Neural progenitor cell (in vitro differentiated cells): Measurements from ENCODE around the gene EGFL6. TPM values are rescaled to one million over a fixed set of nuclear protein-coding genes. Genes with fewer than 3 reads are reported as not detected.
"Not testable (repeated sequence)": the region's sequence is repeated elsewhere in the genome, so short reads cannot be mapped to it uniquely, and the experiment has no call there.

Experiments
- DNase-seq: peaks from one replicate; pipeline ENCODE4 v3.0.0-alpha.2; 2016; ENCODE audit warnings: low spot score
- H2AFZ ChIP-seq: fragments of 200-600 bp; sonication (generic); replicated peaks from 2 replicates; pipeline ENCODE4 v1.6.1; 2016; ENCODE audit warnings: antibody characterized with exemption
- H3F3A ChIP-seq: fragments of 200-600 bp; sonication (generic); 2 replicates; pipeline ENCODE4 v1.6.1; 2016; ENCODE audit warnings: antibody characterized with exemption, low read depth
- H3K27ac ChIP-seq: fragments of 200-600 bp; sonication (generic); 2 replicates; pipeline ENCODE4 v1.5.1; 2016; ENCODE audit warnings: mild to moderate bottlenecking
- H3K27me3 ChIP-seq: fragments of 200-600 bp; sonication (generic); 2 replicates; pipeline ENCODE4 v1.6.1; 2016; ENCODE audit warnings: mild to moderate bottlenecking, moderate library complexity
- H3K36me3 ChIP-seq: fragments of 200-600 bp; sonication (generic); 2 replicates; pipeline ENCODE4 v1.5.1; 2016
- H3K4me1 ChIP-seq: fragments of 200-600 bp; sonication (generic); 2 replicates; pipeline ENCODE4 v1.6.1; 2016; ENCODE audit warnings: mixed run types
- H3K4me2 ChIP-seq: fragments of 200-600 bp; sonication (generic); 2 replicates; pipeline ENCODE4 v1.6.1; 2016
- H3K4me3 ChIP-seq: fragments of 200-600 bp; sonication (generic); 2 replicates; pipeline ENCODE4 v1.5.1; 2016
- H3K79me2 ChIP-seq: fragments of 200-600 bp; sonication (generic); 2 replicates; pipeline ENCODE4 v1.6.1; 2016; ENCODE audit warnings: low read depth
- H3K9ac ChIP-seq: fragments of 200-600 bp; sonication (generic); 2 replicates; pipeline ENCODE4 v1.6.1; 2016
- H3K9me3 ChIP-seq: fragments of 200-600 bp; sonication (generic); 2 replicates; pipeline ENCODE4 v1.5.1; 2016; ENCODE audit warnings: low read depth
- H4K20me1 ChIP-seq: fragments of 200-600 bp; sonication (generic); 2 replicates; pipeline ENCODE4 v1.6.1; 2016; ENCODE audit warnings: low read depth
- H3K27ac Mint-ChIP-seq: 3 replicates; pipeline ENCODE4 v1.8.0; 2021; ENCODE audit warnings: mixed read lengths
- H3K27me3 Mint-ChIP-seq: 2 replicates; pipeline ENCODE4 v1.8.0; 2022; ENCODE audit warnings: low read depth, mild to moderate bottlenecking, inconsistent platforms, moderate library complexity, mixed read lengths; ENCODE audit not compliant: insufficient read depth
- H3K36me3 Mint-ChIP-seq: 3 replicates; pipeline ENCODE4 v1.8.0; 2021; ENCODE audit warnings: mixed read lengths
- H3K4me1 Mint-ChIP-seq: 3 replicates; pipeline ENCODE4 v1.8.0; 2021; ENCODE audit warnings: mixed read lengths
- H3K4me3 Mint-ChIP-seq: 3 replicates; pipeline ENCODE4 v1.8.0; 2021; ENCODE audit warnings: mild to moderate bottlenecking, moderate library complexity, mixed read lengths
- H3K9me3 Mint-ChIP-seq: 3 replicates; pipeline ENCODE4 v1.8.0; 2020; ENCODE audit warnings: mixed read lengths
- EZH2 ChIP-seq: fragments of 200-600 bp; sonication (generic); IDR thresholded peaks from 2 replicates; pipeline ENCODE4 v1.6.1; 2017; ENCODE audit warnings: antibody characterized with exemption, mild to moderate bottlenecking, moderate library complexity
- EZH2phosphoT487 ChIP-seq: fragments of 200-600 bp; sonication (generic); IDR thresholded peaks from 2 replicates; pipeline ENCODE4 v1.6.1; 2017; ENCODE audit warnings: antibody characterized with exemption
- total RNA-seq: library from RNA; depleted of rRNA; stranded (reverse); fragments of >200 nt; gene quantifications from 2 replicates; pipeline ENCODE4 v1.2.3, GENCODE V29; 2015; ENCODE audit warnings: low replicate concordance
- TF ChIP-seq, protein P1 (sequence below): fragments of 200-600 bp; sonication (generic); IDR thresholded peaks from 2 replicates; pipeline ENCODE4 v1.5.1; 2017; ENCODE audit warnings: antibody characterized with exemption, mild to moderate bottlenecking

The EGFL6 gene
- total RNA-seq, 1 donor from 2014 or later: 1.2 TPM

DNA sequence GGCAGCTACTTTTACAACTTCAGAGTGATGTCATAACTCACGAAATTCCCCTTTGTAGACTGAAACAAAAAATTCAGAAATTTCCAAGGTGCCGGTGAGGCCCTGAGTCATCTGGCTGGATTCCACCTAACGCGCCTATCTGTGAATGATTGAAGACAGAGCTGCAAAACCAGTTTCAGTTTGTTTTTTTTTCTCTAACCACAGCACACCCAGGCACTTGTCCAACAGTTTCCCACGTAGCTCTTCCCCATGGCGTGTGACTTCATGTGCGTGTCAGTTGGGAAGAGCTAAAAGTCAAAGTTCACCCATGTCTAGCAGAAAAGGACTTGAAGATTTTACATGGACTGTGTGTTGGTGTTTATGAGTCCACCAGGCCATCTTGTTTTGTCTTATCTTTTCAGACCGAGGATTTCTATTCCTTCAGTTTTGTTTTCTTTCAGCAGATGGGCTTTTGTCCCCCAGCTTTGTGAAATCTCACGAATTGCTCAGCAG lies 99.9 kb downstream of the EGFL6 start:
- no peak for DNase-seq
- Mint-ChIP-seq H3K9me3 (no peaks in the 10 kb centered on the region), H3K36me3 (no peaks in the 10 kb centered on the region), H3K4me3 (no peak overlapping the region), H3K27me3 (peaks cover 2% of the 10 kb centered on the region), H3K4me1 (no peaks in the 10 kb centered on the region), H3K27ac (no peak overlapping the region)
- H3K4me1 ChIP-seq: no peaks in the 10 kb centered on the region
- H3K79me2 ChIP-seq: no peaks in the 10 kb centered on the region
- TF ChIP-seq EZH2phosphoT487: no peak
- TF ChIP-seq, protein P1, sequence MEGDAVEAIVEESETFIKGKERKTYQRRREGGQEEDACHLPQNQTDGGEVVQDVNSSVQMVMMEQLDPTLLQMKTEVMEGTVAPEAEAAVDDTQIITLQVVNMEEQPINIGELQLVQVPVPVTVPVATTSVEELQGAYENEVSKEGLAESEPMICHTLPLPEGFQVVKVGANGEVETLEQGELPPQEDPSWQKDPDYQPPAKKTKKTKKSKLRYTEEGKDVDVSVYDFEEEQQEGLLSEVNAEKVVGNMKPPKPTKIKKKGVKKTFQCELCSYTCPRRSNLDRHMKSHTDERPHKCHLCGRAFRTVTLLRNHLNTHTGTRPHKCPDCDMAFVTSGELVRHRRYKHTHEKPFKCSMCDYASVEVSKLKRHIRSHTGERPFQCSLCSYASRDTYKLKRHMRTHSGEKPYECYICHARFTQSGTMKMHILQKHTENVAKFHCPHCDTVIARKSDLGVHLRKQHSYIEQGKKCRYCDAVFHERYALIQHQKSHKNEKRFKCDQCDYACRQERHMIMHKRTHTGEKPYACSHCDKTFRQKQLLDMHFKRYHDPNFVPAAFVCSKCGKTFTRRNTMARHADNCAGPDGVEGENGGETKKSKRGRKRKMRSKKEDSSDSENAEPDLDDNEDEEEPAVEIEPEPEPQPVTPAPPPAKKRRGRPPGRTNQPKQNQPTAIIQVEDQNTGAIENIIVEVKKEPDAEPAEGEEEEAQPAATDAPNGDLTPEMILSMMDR: no peak
- TF ChIP-seq EZH2: no peak
- no peak overlapping the region for H3K27ac ChIP-seq
- no peak overlapping the region for H3K4me2 ChIP-seq
- H2AFZ ChIP-seq: no peak overlapping the region
- no peaks in the 10 kb centered on the region for H3K36me3 ChIP-seq
- H3K9me3 ChIP-seq: no peaks in the 10 kb centered on the region
- no peaks in the 10 kb centered on the region for H3K27me3 ChIP-seq
- H4K20me1 ChIP-seq: no peaks in the 10 kb centered on the region
- H3K9ac ChIP-seq: no peak overlapping the region
- H3K4me3 ChIP-seq: no peak overlapping the region
- no peaks in the 10 kb centered on the region for H3F3A ChIP-seq

DNA sequence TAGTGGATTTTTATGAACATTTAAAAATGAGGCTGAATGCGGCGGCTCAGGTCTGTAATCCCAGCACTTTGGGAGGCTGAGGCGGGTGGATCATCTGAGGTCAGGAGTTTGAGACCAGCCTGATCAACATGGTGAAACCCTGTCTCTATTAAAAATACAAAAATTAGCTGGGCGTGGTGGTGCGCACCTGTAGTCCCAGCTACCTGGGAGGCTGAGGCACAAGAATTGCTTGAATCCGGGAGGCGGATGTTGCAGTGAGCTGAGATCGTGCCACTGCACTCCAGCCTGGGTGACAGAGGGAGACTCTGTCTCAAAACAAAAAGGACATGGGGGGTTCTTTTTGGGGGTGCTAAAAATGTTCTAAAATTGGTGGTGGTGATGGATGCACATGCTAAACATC lies 100.4 kb downstream of the EGFL6 start:
- not testable (repeated sequence) for H3K4me1 ChIP-seq, H3K36me3 ChIP-seq, H3K9me3 Mint-ChIP-seq, H3K36me3 Mint-ChIP-seq, H3K27ac ChIP-seq, DNase-seq, H4K20me1 ChIP-seq, H2AFZ ChIP-seq, H3K4me3 Mint-ChIP-seq, H3K27me3 ChIP-seq, H3K9ac ChIP-seq, H3K4me2 ChIP-seq, H3F3A ChIP-seq, H3K4me3 ChIP-seq, H3K27me3 Mint-ChIP-seq, H3K27ac Mint-ChIP-seq, H3K4me1 Mint-ChIP-seq, H3K79me2 ChIP-seq, H3K9me3 ChIP-seq

DNA sequence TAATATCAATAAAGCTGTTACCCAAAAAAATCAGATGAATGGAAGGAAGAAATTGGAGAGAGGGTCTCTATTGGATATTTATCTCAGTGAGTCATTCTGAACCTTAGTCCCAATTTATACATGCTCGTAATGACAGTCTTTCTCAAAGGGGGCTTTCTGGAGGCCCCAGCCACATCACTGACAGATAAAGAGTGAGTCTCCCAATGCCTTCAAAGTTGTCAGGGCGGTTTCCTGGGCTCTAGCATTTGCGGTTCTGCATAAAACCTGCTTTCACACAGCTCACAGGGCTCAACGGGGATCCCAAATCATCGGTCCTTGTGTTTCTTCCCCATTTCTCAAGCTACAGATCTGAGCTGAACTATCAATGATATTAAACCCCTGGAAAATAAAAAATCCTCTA lies 100.8 kb downstream of the EGFL6 start:
- no peaks in the 10 kb centered on the region for H3K9me3 ChIP-seq
- H3K4me1 ChIP-seq: no peaks in the 10 kb centered on the region
- no peaks in the 10 kb centered on the region for H3K79me2 ChIP-seq
- Mint-ChIP-seq H3K27ac (no peak overlapping the region), H3K27me3 (peaks cover 2% of the 10 kb centered on the region), H3K4me3 (no peak overlapping the region), H3K9me3 (no peaks in the 10 kb centered on the region), H3K36me3 (no peaks in the 10 kb centered on the region), H3K4me1 (no peaks in the 10 kb centered on the region)
- no peaks in the 10 kb centered on the region for H3K36me3 ChIP-seq
- H3K27ac ChIP-seq: no peak overlapping the region
- no peak overlapping the region for H3K4me3 ChIP-seq
- DNase-seq: no peak
- no peak overlapping the region for H3K4me2 ChIP-seq
- H3K27me3 ChIP-seq: no peaks in the 10 kb centered on the region
- H4K20me1 ChIP-seq: no peaks in the 10 kb centered on the region
- no peak overlapping the region for H3K9ac ChIP-seq
- H2AFZ ChIP-seq: no peak overlapping the region
- TF ChIP-seq EZH2: no peak
- no peak for TF ChIP-seq EZH2phosphoT487
- TF ChIP-seq, protein P1: no peak
- no peaks in the 10 kb centered on the region for H3F3A ChIP-seq

DNA sequence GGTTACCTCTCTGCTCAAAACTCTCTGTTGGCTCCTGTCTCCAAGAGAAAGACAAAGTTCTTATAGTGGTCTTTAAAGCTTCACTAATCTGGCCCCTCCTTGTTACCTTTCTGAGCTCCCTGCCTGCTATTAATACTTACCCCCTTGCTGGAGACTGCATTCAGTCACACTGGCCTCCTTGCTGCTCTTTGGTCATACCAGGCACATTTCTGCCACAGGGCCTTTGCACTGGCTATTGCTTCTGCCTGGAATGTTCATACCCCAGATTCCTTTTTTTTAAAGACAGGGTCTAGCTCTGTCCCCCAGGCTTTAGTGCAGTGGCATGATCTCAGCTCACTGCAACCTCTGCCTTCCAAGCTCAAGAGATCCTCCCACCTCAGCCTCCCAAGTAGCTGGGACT lies 103.6 kb downstream of the EGFL6 start:
- no peaks in the 10 kb centered on the region for H3K9me3 ChIP-seq
- TF ChIP-seq, protein P1: no peak
- TF ChIP-seq EZH2: no peak
- TF ChIP-seq EZH2phosphoT487: no peak
- Mint-ChIP-seq H3K9me3 (no peaks in the 10 kb centered on the region), H3K27ac (no peak overlapping the region), H3K4me3 (no peak overlapping the region), H3K36me3 (no peaks in the 10 kb centered on the region), H3K4me1 (no peaks in the 10 kb centered on the region), H3K27me3 (peaks cover 2% of the 10 kb centered on the region)
- H4K20me1 ChIP-seq: no peaks in the 10 kb centered on the region
- H3F3A ChIP-seq: no peaks in the 10 kb centered on the region
- no peaks in the 10 kb centered on the region for H3K4me1 ChIP-seq
- no peak overlapping the region for H2AFZ ChIP-seq
- H3K36me3 ChIP-seq: no peaks in the 10 kb centered on the region
- DNase-seq: no peak
- no peaks in the 10 kb centered on the region for H3K27me3 ChIP-seq
- H3K9ac ChIP-seq: no peak overlapping the region
- H3K79me2 ChIP-seq: no peaks in the 10 kb centered on the region
- no peak overlapping the region for H3K4me3 ChIP-seq
- H3K4me2 ChIP-seq: no peak overlapping the region
- H3K27ac ChIP-seq: no peak overlapping the region
